GM23248 (cell line): ENCODE measurements around the gene ENTREP1.

ENCODE experiments used
- EZH2 ChIP-seq: fragments of 200-600 bp; sonication (generic); IDR thresholded peaks from 2 replicates; pipeline ENCODE4 v1.6.1; 2018; ENCODE audit warnings: antibody characterized with exemption, mild to moderate bottlenecking; ENCODE audit not compliant: insufficient read depth, poor library complexity, severe bottlenecking
- EZH2phosphoT487 ChIP-seq: fragments of 200-600 bp; sonication (generic); IDR thresholded peaks from 2 replicates; pipeline ENCODE4 v1.6.1; 2018; ENCODE audit warnings: antibody characterized with exemption, moderate library complexity, mild to moderate bottlenecking, low read depth; ENCODE audit not compliant: insufficient read depth

DNA sequence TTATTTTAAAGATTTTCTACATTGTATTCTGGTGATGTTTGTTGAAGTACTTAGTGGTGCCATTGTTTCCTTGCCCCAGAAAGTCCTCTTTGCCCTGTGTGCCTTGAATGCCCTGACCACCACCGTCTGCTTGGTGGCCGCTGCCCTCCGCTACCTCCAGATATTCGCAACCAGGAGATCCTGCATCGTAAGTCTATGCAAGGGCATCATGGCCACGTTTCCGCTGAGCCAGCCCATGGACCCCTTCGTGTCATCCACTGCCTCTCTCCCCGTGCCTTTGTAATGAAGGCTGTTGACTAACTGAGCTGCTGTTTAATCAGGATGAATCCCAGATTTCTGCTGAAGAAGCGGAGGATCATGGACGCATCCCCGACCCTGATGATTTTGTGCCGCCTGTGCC is 52.3 kb downstream of the ENTREP1 start:
- TF ChIP-seq EZH2 (no peak), EZH2phosphoT487 (no peak)
